GM19438 (cell line): ENCODE data around the gene ACSBG1.

Source experiments
- ATAC-seq: cut with Tn5 transposase; IDR thresholded peaks from one replicate; pipeline ENCODE4 v1.9.1; 2021; ENCODE audit warnings: low read depth; ENCODE audit not compliant: unreplicated experiment

Gene ACSBG1, protein sequence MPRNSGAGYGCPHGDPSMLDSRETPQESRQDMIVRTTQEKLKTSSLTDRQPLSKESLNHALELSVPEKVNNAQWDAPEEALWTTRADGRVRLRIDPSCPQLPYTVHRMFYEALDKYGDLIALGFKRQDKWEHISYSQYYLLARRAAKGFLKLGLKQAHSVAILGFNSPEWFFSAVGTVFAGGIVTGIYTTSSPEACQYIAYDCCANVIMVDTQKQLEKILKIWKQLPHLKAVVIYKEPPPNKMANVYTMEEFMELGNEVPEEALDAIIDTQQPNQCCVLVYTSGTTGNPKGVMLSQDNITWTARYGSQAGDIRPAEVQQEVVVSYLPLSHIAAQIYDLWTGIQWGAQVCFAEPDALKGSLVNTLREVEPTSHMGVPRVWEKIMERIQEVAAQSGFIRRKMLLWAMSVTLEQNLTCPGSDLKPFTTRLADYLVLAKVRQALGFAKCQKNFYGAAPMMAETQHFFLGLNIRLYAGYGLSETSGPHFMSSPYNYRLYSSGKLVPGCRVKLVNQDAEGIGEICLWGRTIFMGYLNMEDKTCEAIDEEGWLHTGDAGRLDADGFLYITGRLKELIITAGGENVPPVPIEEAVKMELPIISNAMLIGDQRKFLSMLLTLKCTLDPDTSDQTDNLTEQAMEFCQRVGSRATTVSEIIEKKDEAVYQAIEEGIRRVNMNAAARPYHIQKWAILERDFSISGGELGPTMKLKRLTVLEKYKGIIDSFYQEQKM

GRCh38 chr15:78234515-78235040 lies at the start of gene ACSBG1:
Gene ACSBG1, minus strand, starts transcription at chr15:78234565. Its CDS starts 64 bp downstream, at chr15:78234501.
- no peak for ATAC-seq

GRCh38 chr15:78282324-78282723 lies 48.0 kb upstream of the ACSBG1 start:
- ATAC-seq, result no peak

DNA sequence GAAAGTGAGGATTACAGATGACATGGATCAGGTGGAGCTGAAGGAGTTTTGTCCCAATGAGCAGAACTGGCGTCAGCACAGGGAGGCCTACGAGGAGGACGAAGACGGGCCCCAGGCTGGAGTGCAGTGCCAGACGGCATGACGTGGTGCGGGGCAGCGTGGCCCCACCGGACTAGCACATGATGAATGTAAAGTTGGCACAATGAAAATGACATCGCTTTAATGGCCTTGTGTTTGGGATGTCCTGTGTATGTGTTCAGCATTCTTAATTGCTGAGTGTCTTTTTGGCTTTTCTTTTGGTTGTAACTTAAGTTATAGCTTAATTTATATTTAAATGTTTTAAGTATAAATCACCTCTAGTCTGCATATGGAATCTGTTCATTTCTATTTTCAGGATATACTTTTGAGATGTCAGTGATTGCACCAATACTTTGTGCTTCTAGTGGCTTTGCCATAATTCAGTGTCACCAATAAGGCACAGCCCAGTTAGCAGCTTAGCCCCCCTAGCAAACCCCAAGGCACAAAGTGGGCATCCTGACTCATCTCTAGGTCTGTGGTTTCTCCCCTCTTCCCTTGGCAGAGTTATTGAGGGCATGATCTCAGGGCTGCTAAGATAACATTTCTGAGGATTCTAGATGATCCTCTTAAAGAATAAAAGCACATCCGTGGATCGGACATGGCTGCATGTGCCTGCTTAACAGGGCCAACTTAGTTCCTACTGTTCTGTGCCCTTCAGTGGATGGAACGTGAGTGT lies 46.1 kb upstream of the ACSBG1 start:
- no peak for ATAC-seq

DNA sequence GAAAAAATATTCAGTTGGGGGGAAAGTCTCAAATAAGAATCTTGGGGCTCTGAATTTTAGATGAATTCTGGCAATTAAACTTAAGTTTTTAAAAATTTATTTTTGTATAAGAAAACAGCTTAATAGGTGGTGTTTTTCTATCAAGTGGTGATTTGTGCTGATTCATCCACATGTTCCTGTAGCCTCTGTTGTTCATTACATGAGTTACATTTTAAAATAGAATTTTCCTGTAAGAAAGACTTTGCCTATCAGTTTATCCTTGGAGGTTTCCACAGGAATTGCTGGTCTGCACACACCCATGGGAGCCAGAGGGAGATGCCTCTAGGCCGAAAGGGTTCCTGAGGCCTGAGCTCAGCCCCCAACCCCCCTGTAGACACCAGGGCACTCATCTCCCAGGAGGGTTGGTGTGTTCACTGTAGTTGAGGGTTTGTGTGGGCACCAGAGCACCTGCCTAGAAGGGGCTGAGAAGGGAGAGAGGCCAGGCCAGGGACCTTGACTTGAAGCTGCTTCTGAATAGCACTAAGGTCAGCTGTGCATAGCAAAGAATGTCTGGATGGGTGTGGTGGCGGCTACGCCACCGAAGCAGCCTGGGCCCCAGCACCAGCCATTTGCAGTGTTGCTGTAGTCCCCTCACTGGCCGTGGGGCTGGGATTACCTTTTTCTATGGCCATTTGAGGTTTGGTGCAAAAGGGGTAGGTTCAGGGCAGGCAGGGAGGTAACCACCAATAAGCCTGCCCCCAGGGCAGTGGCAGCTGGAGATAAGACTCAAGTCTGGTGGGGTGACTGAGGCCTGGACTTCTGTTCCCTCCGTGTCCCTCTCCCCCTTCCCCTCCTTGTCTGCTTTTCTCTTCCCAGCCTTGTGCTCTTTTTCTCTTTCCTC lies 41.9 kb upstream of the ACSBG1 start:
- ATAC-seq, result no peak

- ATAC-seq, result no peak
Observed at GRCh38 chr15:78274994-78275393, 40.6 kb upstream of the ACSBG1 start.

DNA sequence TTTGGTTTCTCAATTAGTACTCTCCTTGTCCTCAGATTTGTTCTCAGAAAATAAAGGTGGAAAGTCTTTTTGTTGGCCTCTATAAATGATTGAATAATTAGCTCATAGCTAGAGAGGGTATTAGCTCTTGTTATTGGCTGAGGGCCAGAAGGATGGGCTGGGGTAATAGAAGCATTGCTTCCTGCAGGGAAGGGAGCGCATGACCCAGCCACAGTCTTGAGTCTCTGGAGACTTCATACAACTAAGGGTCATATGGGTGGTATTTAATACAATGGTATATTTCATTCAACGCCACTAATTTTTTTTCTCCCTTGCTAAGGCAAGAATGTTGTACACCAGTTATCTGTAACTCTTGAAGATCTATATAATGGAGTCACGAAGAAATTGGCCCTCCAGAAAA lies 38.4 kb upstream of the ACSBG1 start:
- ATAC-seq, result no peak

- no peak for ATAC-seq
Observed at GRCh38 chr15:78272316-78272715, 38.0 kb upstream of the ACSBG1 start.

DNA sequence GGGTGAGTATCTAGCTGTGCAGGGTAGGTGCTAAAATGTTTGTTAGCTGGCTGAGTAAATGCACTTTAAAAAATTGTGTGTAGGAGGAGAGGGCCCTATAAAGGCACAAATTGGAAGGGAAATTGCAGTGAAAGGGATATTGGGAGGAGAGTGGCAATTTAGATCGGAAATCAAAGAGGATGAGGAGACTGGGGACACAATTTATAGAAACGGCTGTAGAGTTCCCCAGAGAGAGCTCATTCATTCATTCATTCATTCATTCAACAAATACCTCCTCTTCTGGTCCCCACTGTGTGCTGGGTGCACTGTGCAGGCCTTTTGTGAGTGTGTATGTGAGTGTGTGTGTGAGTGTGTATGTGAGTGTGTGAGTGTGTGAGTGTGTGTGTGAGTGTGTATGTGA lies 32.4 kb upstream of the ACSBG1 start:
- ATAC-seq, result no peak

DNA sequence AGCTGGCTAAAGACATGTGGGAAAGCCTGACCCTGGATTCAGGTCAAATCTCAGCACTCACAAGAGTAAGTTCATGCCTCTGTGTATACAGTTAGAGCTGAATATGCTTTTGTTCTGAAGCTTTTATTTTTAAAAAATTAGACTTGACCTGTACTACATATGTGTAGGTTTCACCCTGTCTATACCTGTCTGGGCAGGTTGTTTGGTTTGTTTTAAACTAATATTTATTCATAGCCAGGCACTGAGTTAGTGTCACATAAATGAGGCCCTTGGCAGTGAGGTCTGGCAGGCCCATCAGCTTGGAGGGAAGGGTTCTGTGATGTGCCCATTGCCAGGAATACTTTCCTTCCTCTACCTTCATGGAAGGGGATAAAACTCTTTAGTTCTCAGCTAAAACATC lies 31.9 kb upstream of the ACSBG1 start:
- no peak for ATAC-seq

DNA sequence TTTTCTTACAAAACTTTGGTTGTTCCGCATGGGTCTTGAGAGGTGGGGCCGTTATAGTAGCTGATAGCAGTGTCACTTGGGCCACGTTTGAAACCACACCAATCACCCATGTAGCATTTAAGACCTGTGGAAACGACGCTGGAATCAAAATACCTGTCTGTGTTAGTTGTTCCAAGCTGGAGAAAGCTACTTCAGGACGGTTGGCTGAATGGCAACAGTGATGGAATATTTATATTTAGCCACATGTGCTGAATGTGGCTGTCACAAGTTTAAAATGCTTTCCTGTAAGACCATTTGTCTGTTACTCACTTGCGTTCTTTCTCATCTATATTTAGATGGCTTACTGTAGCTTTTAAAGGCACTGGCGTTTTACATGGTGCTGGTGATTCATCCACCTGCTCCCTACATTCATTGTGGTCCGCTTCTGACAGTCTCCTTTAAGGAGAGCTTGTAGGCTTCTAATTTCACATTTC lies 31.4 kb upstream of the ACSBG1 start:
- ATAC-seq, result no peak

- ATAC-seq, result no peak
Observed at GRCh38 chr15:78265137-78265460, 30.7 kb upstream of the ACSBG1 start.

GRCh38 chr15:78264304-78265136 lies 30.2 kb upstream of the ACSBG1 start, which contains the start of gene DNAJA4:
Gene DNAJA4, plus strand, starts transcription at chr15:78264562. Its CDS starts 202 bp downstream, at chr15:78264764.
- no peak for ATAC-seq

DNA sequence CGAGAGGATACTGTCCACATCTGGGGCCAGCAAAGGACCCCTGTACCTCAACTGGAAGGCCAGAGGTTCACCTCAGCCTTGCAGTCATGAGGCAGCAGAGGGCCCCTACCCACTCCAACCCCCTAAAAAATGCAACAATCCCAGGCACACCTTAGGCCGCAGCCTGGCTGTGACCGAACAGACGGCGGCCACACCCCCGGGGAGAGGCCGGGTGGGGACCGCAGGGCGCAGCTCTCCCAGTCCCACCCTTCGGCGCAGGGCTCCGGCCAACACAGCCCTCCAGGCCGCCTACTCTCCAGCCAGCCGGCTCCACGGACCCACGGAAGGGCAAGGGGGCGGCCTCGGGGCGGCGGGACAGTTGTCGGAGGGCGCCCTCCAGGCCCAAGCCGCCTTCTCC lies 29.5 kb upstream of the ACSBG1 start:
- ATAC-seq, result no peak

- no peak for ATAC-seq
Observed at GRCh38 chr15:78263351-78263781, 29.0 kb upstream of the ACSBG1 start.

DNA sequence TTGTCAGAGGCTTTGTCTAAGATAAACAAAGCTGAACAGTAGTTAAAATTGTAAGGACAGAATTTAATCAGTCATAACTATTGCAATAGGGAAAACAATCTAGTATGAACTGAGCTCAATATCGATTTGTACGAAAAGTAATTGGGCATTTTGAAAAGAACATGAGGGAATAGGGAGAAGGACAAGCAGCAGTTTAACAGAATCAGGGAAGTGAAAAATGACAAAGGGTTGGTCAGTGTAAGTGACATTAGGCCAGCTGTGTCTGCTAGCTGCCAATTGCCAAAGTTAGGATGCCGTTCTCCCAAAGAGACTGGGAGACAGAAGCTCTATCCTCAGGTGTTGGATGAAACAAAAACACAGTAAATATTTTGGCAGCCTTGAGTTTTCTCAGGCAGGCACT lies 26.7 kb upstream of the ACSBG1 start:
- ATAC-seq, result no peak

GRCh38 chr15:78260489-78260888 lies 26.1 kb upstream of the ACSBG1 start:
- ATAC-seq, result no peak

- no peak for ATAC-seq
Observed at GRCh38 chr15:78259232-78259631, 24.9 kb upstream of the ACSBG1 start.

DNA sequence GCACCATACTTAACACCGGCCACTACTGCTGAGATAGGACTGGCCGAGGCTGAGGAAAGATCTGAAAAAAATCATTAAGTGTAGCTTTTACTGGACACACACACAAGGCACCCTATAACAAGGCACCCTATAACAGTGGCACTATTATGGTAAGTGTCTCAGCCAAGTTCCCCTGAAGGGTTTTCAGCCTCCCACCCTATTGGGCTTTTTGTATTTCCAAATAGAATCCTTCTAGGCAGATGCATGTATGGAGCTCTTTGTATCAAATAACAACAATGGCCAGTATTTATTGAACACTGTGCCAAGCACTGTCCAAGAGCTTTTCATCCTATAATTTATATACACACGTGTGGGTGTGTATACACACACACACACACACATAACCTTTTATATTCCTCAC lies 23.3 kb upstream of the ACSBG1 start:
- no peak for ATAC-seq

- ATAC-seq, result no peak
Observed at GRCh38 chr15:78256044-78256437, 21.7 kb upstream of the ACSBG1 start.
